Neural cell (in vitro differentiated cells): ENCODE measurements around the gene RUNX1. TPM values are rescaled to one million over a fixed set of nuclear protein-coding genes. Genes with fewer than 3 reads are reported as not detected.

ENCODE experiments used
- H2AFZ ChIP-seq: fragments of 200-600, 300-800 bp; sonication (generic), shearing (Covaris generic); 2 replicates; pipeline ENCODE4 v1.6.0; 2014; ENCODE audit warnings: low read depth, mild to moderate bottlenecking, antibody characterized with exemption, low read length, moderate library complexity
- H3F3A ChIP-seq: fragments of 200-600 bp; shearing (Covaris generic); 2 replicates; pipeline ENCODE4 v1.6.1; 2016; ENCODE audit warnings: mild to moderate bottlenecking, moderate library complexity, mixed read lengths, antibody characterized with exemption, low read length; ENCODE audit not compliant: insufficient read depth, poor library complexity, severe bottlenecking
- H3K27ac ChIP-seq: fragments of 200-600, 300-800 bp; sonication (generic), shearing (Covaris generic); 2 replicates; pipeline ENCODE4 v1.5.1; 2014; ENCODE audit warnings: mild to moderate bottlenecking, low read length, moderate library complexity
- H3K27me3 ChIP-seq: fragments of 300-800, 200-600 bp; sonication (generic), shearing (Covaris generic); 2 replicates; pipeline ENCODE4 v1.6.0; 2014; ENCODE audit warnings: mild to moderate bottlenecking, low read depth, low read length, moderate library complexity; ENCODE audit not compliant: insufficient read depth
- H3K36me3 ChIP-seq: fragments of 300-800, 200-600 bp; sonication (generic), shearing (Covaris generic); 2 replicates; pipeline ENCODE4 v1.5.1; 2014; ENCODE audit warnings: mild to moderate bottlenecking, antibody characterized with exemption, low read length, moderate library complexity; ENCODE audit not compliant: insufficient read depth
- H3K4me2 ChIP-seq: fragments of 300-800, 200-600 bp; sonication (generic), shearing (Covaris generic); 2 replicates; pipeline ENCODE4 v1.6.0; 2014; ENCODE audit warnings: mild to moderate bottlenecking, low read length
- H3K4me3 ChIP-seq: fragments of 300-800, 200-600 bp; sonication (generic), shearing (Covaris generic); 2 replicates; pipeline ENCODE4 v1.5.1; 2014; ENCODE audit warnings: mild to moderate bottlenecking, low read length, moderate library complexity
- H3K79me2 ChIP-seq: fragments of 200-600 bp; shearing (Covaris generic); replicated peaks from 2 replicates; pipeline ENCODE4 v1.6.0; 2014; ENCODE audit warnings: mild to moderate bottlenecking, low read length, moderate library complexity; ENCODE audit not compliant: insufficient read depth
- H3K9ac ChIP-seq: fragments of 300-800, 200-600 bp; sonication (generic), shearing (Covaris generic); 2 replicates; pipeline ENCODE4 v1.6.1; 2016; ENCODE audit warnings: mild to moderate bottlenecking, low read length, mixed read lengths
- H3K9me2 ChIP-seq: fragments of 200-600 bp; shearing (Covaris generic); 2 replicates; pipeline ENCODE4 v1.6.1; 2016; ENCODE audit warnings: mild to moderate bottlenecking, low read length, mixed read lengths; ENCODE audit not compliant: insufficient read depth
- H3K9me3 ChIP-seq: fragments of 200-600, 300-800 bp; sonication (generic), shearing (Covaris generic); 2 replicates; pipeline ENCODE4 v1.6.1; 2016; ENCODE audit warnings: mild to moderate bottlenecking, mixed run types, low read length, moderate library complexity, mixed read lengths
- H4K20me1 ChIP-seq: fragments of 200-600 bp; shearing (Covaris generic); 2 replicates; pipeline ENCODE4 v1.6.1; 2016; ENCODE audit warnings: mild to moderate bottlenecking, mixed run types; ENCODE audit not compliant: insufficient read depth
- EP300 ChIP-seq: fragments of 450-650 bp; conservative IDR thresholded peaks from 2 replicates; pipeline ENCODE4 v1.6.1; 2014; ENCODE audit warnings: antibody characterized with exemption, mild to moderate bottlenecking, moderate library complexity; ENCODE audit not compliant: poor library complexity, severe bottlenecking
- EZH2 ChIP-seq: fragments of 200-600, 300-800 bp; shearing (Covaris generic), sonication (generic); IDR thresholded peaks from 2 replicates; pipeline ENCODE4 v1.6.1; 2014; ENCODE audit warnings: antibody characterized with exemption, low read length, borderline replicate concordance, mild to moderate bottlenecking; ENCODE audit not compliant: insufficient read depth, poor library complexity, severe bottlenecking
- MXI1 ChIP-seq: fragments of 450-650 bp; conservative IDR thresholded peaks from 2 replicates; pipeline ENCODE4 v1.6.1; 2014; ENCODE audit warnings: antibody characterized with exemption, mild to moderate bottlenecking; ENCODE audit not compliant: poor library complexity, severe bottlenecking
- POLR2AphosphoS5 ChIP-seq: IDR thresholded peaks from 2 replicates; pipeline ENCODE4 v1.6.1; 2012
- RAD21 ChIP-seq: fragments of 450-650 bp; conservative IDR thresholded peaks from 2 replicates; pipeline ENCODE4 v1.6.1; 2014; ENCODE audit warnings: antibody characterized with exemption, mild to moderate bottlenecking, moderate library complexity
- SMC3 ChIP-seq: fragments of 450-650 bp; conservative IDR thresholded peaks from 2 replicates; pipeline ENCODE4 v1.6.1; 2014; ENCODE audit warnings: antibody characterized with exemption, mild to moderate bottlenecking, moderate library complexity; ENCODE audit not compliant: poor library complexity
- TAF1 ChIP-seq: IDR thresholded peaks from 2 replicates; pipeline ENCODE4 v1.6.1; 2012; ENCODE audit warnings: low read depth
- polyA plus RNA-seq: library from polyadenylated mRNA; depleted of rRNA; stranded (reverse); fragments of >200 nt; gene quantifications from 2 replicates; pipeline ENCODE4 v1.2.3, GENCODE V29; 2014
- TF ChIP-seq, protein P1 (sequence below): fragments of 450-650 bp; IDR thresholded peaks from 2 replicates; pipeline ENCODE4 v1.5.1; 2014; ENCODE audit warnings: antibody characterized with exemption, mild to moderate bottlenecking, moderate library complexity; ENCODE audit not compliant: poor library complexity, severe bottlenecking
- TF ChIP-seq, protein P2 (sequence below): IDR thresholded peaks from 2 replicates; pipeline ENCODE4 v1.6.1; 2012; ENCODE audit warnings: borderline replicate concordance

RUNX1 gene
- polyA plus RNA-seq, 1 donor from 2014 or later: not detected

DNA sequence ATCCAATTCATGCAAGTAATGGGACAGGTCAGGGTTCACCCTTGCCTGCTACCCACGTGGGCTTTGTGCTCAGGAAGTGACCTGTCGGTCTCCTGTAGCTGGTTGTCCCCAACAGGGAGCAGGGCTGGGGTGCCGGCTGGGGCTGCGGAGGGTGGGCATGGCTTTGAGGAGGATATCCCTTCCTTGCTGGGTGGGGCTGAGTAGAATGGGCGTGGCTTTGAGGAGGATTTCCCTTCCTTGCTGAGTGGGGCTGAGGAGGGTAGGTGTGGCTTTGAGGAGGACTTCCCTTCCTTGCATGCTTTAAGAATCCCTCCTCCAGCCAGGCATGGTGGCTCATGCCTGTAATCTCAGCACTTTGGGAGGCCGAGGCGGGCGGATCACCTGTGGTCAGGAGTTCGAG is 229.1 kb downstream of the RUNX1 start:
- no peaks in the 10 kb centered on the region for H4K20me1 ChIP-seq
- TF ChIP-seq SMC3: no peak
- no peak for TF ChIP-seq TAF1
- TF ChIP-seq, protein P1, sequence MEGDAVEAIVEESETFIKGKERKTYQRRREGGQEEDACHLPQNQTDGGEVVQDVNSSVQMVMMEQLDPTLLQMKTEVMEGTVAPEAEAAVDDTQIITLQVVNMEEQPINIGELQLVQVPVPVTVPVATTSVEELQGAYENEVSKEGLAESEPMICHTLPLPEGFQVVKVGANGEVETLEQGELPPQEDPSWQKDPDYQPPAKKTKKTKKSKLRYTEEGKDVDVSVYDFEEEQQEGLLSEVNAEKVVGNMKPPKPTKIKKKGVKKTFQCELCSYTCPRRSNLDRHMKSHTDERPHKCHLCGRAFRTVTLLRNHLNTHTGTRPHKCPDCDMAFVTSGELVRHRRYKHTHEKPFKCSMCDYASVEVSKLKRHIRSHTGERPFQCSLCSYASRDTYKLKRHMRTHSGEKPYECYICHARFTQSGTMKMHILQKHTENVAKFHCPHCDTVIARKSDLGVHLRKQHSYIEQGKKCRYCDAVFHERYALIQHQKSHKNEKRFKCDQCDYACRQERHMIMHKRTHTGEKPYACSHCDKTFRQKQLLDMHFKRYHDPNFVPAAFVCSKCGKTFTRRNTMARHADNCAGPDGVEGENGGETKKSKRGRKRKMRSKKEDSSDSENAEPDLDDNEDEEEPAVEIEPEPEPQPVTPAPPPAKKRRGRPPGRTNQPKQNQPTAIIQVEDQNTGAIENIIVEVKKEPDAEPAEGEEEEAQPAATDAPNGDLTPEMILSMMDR: no peak
- no peak for TF ChIP-seq RAD21
- TF ChIP-seq, protein P2, sequence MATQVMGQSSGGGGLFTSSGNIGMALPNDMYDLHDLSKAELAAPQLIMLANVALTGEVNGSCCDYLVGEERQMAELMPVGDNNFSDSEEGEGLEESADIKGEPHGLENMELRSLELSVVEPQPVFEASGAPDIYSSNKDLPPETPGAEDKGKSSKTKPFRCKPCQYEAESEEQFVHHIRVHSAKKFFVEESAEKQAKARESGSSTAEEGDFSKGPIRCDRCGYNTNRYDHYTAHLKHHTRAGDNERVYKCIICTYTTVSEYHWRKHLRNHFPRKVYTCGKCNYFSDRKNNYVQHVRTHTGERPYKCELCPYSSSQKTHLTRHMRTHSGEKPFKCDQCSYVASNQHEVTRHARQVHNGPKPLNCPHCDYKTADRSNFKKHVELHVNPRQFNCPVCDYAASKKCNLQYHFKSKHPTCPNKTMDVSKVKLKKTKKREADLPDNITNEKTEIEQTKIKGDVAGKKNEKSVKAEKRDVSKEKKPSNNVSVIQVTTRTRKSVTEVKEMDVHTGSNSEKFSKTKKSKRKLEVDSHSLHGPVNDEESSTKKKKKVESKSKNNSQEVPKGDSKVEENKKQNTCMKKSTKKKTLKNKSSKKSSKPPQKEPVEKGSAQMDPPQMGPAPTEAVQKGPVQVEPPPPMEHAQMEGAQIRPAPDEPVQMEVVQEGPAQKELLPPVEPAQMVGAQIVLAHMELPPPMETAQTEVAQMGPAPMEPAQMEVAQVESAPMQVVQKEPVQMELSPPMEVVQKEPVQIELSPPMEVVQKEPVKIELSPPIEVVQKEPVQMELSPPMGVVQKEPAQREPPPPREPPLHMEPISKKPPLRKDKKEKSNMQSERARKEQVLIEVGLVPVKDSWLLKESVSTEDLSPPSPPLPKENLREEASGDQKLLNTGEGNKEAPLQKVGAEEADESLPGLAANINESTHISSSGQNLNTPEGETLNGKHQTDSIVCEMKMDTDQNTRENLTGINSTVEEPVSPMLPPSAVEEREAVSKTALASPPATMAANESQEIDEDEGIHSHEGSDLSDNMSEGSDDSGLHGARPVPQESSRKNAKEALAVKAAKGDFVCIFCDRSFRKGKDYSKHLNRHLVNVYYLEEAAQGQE: no peak
- TF ChIP-seq EZH2: no peak
- TF ChIP-seq MXI1: no peak
- no peak for TF ChIP-seq EP300
- no peak for TF ChIP-seq POLR2AphosphoS5
- H3K27ac ChIP-seq: no peak overlapping the region

DNA sequence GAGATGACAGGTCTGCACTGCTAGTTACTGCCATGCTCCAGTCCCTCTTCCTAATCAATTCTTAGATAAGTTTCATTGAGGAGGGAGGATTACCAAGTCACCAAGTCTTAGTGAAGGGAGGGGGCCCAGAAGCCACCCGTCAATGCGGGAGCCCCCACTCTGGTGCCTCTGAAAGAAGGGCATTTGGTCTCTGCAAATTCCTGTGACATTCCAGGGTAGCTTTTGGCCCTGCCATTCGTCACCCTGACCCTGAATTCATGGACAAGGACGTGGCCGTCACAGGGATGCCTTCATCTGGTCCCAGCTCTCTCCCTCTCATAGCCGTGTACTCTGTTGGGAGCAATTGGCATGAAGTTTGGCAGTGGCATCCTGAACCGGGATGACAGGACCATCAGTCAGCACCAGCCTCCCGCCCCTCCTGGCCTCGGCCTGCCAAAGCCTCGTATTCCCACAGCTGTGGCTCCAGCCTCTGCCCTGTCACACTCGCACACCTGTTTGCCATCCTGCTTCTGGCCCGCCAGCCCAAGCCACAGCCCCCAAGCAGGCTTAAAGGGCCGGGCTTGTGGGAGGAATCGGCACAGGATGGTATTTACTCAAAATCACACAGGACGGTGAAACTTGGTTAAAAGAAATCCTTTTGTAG is 229.6 kb downstream of the RUNX1 start:
- Histone ChIP-seq H3K27me3 (no peaks in the 10 kb centered on the region), H2AFZ (no peak overlapping the region), H3K4me3 (no peak overlapping the region), H3F3A (no peaks in the 10 kb centered on the region), H3K36me3 (no peaks in the 10 kb centered on the region), H3K79me2 (no peaks in the 10 kb centered on the region), H3K4me2 (no peak overlapping the region), H3K9me2 (no peaks in the 10 kb centered on the region), H3K9me3 (no peaks in the 10 kb centered on the region), H3K27ac (no peak overlapping the region), H4K20me1 (no peaks in the 10 kb centered on the region), H3K9ac (no peak overlapping the region)
- TF ChIP-seq, protein P1: no peak
- no peak for TF ChIP-seq SMC3
- TF ChIP-seq EZH2: no peak
- TF ChIP-seq, protein P2: no peak

More for the DNA sequence above, 229.1 kb downstream of the RUNX1 start:
- no peak overlapping the region for H3K4me2 ChIP-seq
- no peaks in the 10 kb centered on the region for H3K9me2 ChIP-seq
- no peaks in the 10 kb centered on the region for H3K27me3 ChIP-seq
- no peaks in the 10 kb centered on the region for H3K79me2 ChIP-seq
- no peak overlapping the region for H2AFZ ChIP-seq
- H3K9ac ChIP-seq: no peak overlapping the region
- no peaks in the 10 kb centered on the region for H3F3A ChIP-seq
- no peaks in the 10 kb centered on the region for H3K36me3 ChIP-seq
- H3K9me3 ChIP-seq: no peaks in the 10 kb centered on the region
- H3K4me3 ChIP-seq: no peak overlapping the region
